ENCODE results near the gene ANGPTL8.

GRCh38 chr19:11224429-11224828, 15.0 kb upstream of the ANGPTL8 start:
- TF ChIP-seq CTCF (conservative IDR thresholded peaks at IDR 0.05; ENCODE audit: low read depth in 2 of 2) (no peak), EZH2 (IDR thresholded peaks at IDR 0.05; ENCODE audit: low read depth, unreplicated experiment) (no peak), REST (IDR thresholded peaks at IDR 0.05; ENCODE audit: unreplicated experiment) (no peak), ZNF331 (CRISPR knock-in tag; IDR thresholded peaks at IDR 0.05; ENCODE audit: low read depth) (no peak), POLR2AphosphoS5 (IDR thresholded peaks at IDR 0.05; ENCODE audit: low read depth) (no peak)
